Hepatocyte (in vitro differentiated cells): ENCODE data around the gene KLK1. TPM values are rescaled to one million over a fixed set of nuclear protein-coding genes. Genes with fewer than 3 reads are reported as not detected.

Source experiments
- DNase-seq: peaks from one replicate; pipeline ENCODE4 v3.0.0-alpha.2; 2016; ENCODE audit warnings: low spot score
- H2AFZ ChIP-seq: fragments of 200-600 bp; sonication (generic); 2 replicates; pipeline ENCODE4 v1.6.0; 2016; ENCODE audit warnings: antibody characterized with exemption, mild to moderate bottlenecking
- H3K27ac ChIP-seq: fragments of 200-600 bp; sonication (generic); 2 replicates; pipeline ENCODE4 v1.5.1; 2016; ENCODE audit warnings: mild to moderate bottlenecking
- H3K27me3 ChIP-seq: fragments of 200-600 bp; sonication (generic); 2 replicates; pipeline ENCODE4 v1.6.1; 2016
- H3K36me3 ChIP-seq: fragments of 200-600 bp; sonication (generic); replicated peaks from 2 replicates; pipeline ENCODE4 v1.5.1; 2016; ENCODE audit warnings: low read depth; ENCODE audit not compliant: insufficient read depth
- H3K4me1 ChIP-seq: fragments of 200-600 bp; sonication (generic); 2 replicates; pipeline ENCODE4 v1.5.1; 2016; ENCODE audit warnings: mild to moderate bottlenecking, moderate library complexity; ENCODE audit not compliant: insufficient read depth
- H3K4me2 ChIP-seq: fragments of 200-600 bp; sonication (generic); 2 replicates; pipeline ENCODE4 v1.6.0; 2016
- H3K4me3 ChIP-seq: fragments of 200-600 bp; sonication (generic); 2 replicates; pipeline ENCODE4 v1.5.1; 2016; ENCODE audit warnings: mild to moderate bottlenecking
- H3K79me2 ChIP-seq: fragments of 200-600 bp; sonication (generic); 2 replicates; pipeline ENCODE4 v1.6.0; 2017; ENCODE audit warnings: mild to moderate bottlenecking
- H3K9me2 ChIP-seq: fragments of 200-600 bp; sonication (generic); replicated peaks from 2 replicates; pipeline ENCODE4 v1.6.0; 2017; ENCODE audit warnings: mild to moderate bottlenecking; ENCODE audit not compliant: insufficient read depth
- H3K9me3 ChIP-seq: fragments of 200-600 bp; sonication (generic); 2 replicates; pipeline ENCODE4 v1.5.1; 2016; ENCODE audit warnings: low read depth, mild to moderate bottlenecking
- H4K20me1 ChIP-seq: fragments of 200-600 bp; sonication (generic); 2 replicates; pipeline ENCODE4 v1.6.0; 2016; ENCODE audit warnings: mild to moderate bottlenecking; ENCODE audit not compliant: insufficient read depth, poor library complexity, severe bottlenecking
- CTCF ChIP-seq: fragments of 200-600 bp; sonication (generic); IDR thresholded peaks from 2 replicates; pipeline ENCODE4 v1.5.1; 2016; ENCODE audit warnings: antibody characterized with exemption, mild to moderate bottlenecking; ENCODE audit not compliant: poor library complexity
- EZH2 ChIP-seq: fragments of 200-600 bp; sonication (generic); IDR thresholded peaks from 2 replicates; pipeline ENCODE4 v1.6.1; 2016; ENCODE audit warnings: antibody characterized with exemption, mild to moderate bottlenecking, borderline replicate concordance
- EZH2phosphoT487 ChIP-seq: fragments of 200-600 bp; sonication (generic); IDR thresholded peaks from one replicate; pipeline ENCODE4 v1.6.1; 2018; ENCODE audit warnings: antibody characterized with exemption, mild to moderate bottlenecking, low read depth, moderate library complexity; ENCODE audit not compliant: unreplicated experiment, severe bottlenecking
- WGBS: methylation state at CpG from one replicate; pipeline ENCODE4 v1.1.6; 2016; ENCODE audit warnings: low lambda C conversion rate; ENCODE audit errors: missing lambda C conversion rate; 5-methylcytosine and 5-hydroxymethylcytosine counted together
- polyA plus RNA-seq: library from polyadenylated mRNA; unstranded; fragments of >200 nt; fragmentation: Nextera tagmentation; extraction: Ambion mirVana; gene quantifications from 2 replicates; pipeline ENCODE4 v1.2.1, GENCODE V29; 2016
- total RNA-seq: library from RNA; depleted of rRNA; stranded (reverse); fragments of >200 nt; gene quantifications from 2 replicates; pipeline ENCODE4 v1.2.3, GENCODE V29; 2014

The KLK1 gene
- total RNA-seq (2.7 and 3.9 TPM in 2 replicates), polyA plus RNA-seq (6.6 and 8.2 TPM in 2 replicates)

GRCh38 chr19:50823389-50824042 is at the start of gene KLK1:
Gene KLK1 (minus strand): TSS chr19:50823787. CDS start chr19:50823748, 39 bp downstream.
- H3K36me3 ChIP-seq = no peaks in the 10 kb centered on the region
- H3K79me2 ChIP-seq = no peaks in the 10 kb centered on the region
- H4K20me1 ChIP-seq = no peaks in the 10 kb centered on the region
- H3K9me2 ChIP-seq = no peaks in the 10 kb centered on the region
- no peak within 1 kb of the TSS for H3K4me2 ChIP-seq
- H3K27me3 ChIP-seq = peaks cover 33% of the 10 kb centered on the region
- H3K9me3 ChIP-seq = no peaks in the 10 kb centered on the region
- no peak within 1 kb of the TSS for H3K27ac ChIP-seq
- peaks cover 10% of the 10 kb centered on the region for H3K4me1 ChIP-seq
- no peak for DNase-seq
- no peak within 1 kb of the TSS for H2AFZ ChIP-seq
- WGBS = 67% methylated on average over 8 of the region's 14 CpGs
- H3K4me3 ChIP-seq = no peak within 1 kb of the TSS
- TF ChIP-seq EZH2 (no peak), EZH2phosphoT487 (no peak), CTCF (no peak)

- Histone ChIP-seq H3K4me3 (no peak within 1 kb of the TSS), H4K20me1 (no peaks in the 10 kb centered on the region), H3K9me2 (no peaks in the 10 kb centered on the region), H3K27ac (no peak within 1 kb of the TSS), H3K4me2 (no peak within 1 kb of the TSS), H3K27me3 (peaks cover 37% of the 10 kb centered on the region), H3K36me3 (no peaks in the 10 kb centered on the region), H3K4me1 (no peaks in the 10 kb centered on the region), H3K9me3 (no peaks in the 10 kb centered on the region), H2AFZ (no peak within 1 kb of the TSS), H3K79me2 (no peaks in the 10 kb centered on the region)
- TF ChIP-seq EZH2phosphoT487 (no peak), EZH2 (no peak), CTCF (no peak)
- WGBS = 88% methylated on average over 3 of the region's 3 CpGs
- DNase-seq = no peak
These were observed 49.5 kb upstream of the KLK1 start, which contains the start of gene KLK2 for GRCh38 chr19:50873056-50873455. Gene KLK2 (plus strand): TSS chr19:50873439. CDS start chr19:50873474, 35 bp downstream.

GRCh38 chr19:50870417-50871089 is 47.0 kb upstream of the KLK1 start:
- H3K9me2 ChIP-seq = no peaks in the 10 kb centered on the region
- WGBS = 67% methylated on average over 26 of the region's 26 CpGs

More at GRCh38 chr19:50870417-50871089, 47.0 kb upstream of the KLK1 start:
- no peak overlapping the region for H3K4me3 ChIP-seq
- H4K20me1 ChIP-seq = no peaks in the 10 kb centered on the region
- H3K4me1 ChIP-seq = no peaks in the 10 kb centered on the region
- no peaks in the 10 kb centered on the region for H3K9me3 ChIP-seq
- no peak for DNase-seq
- no peak overlapping the region for H2AFZ ChIP-seq
- TF ChIP-seq CTCF (no peak), EZH2phosphoT487 (no peak), EZH2 (no peak)
- H3K27ac ChIP-seq = no peak overlapping the region
- H3K79me2 ChIP-seq = no peaks in the 10 kb centered on the region
- no peak overlapping the region for H3K4me2 ChIP-seq
- no peaks in the 10 kb centered on the region for H3K36me3 ChIP-seq
- peaks cover 32% of the 10 kb centered on the region for H3K27me3 ChIP-seq
